HepG2 (cell line): ENCODE results near the gene IER2. TPM values are rescaled to one million over a fixed set of nuclear protein-coding genes. Genes with fewer than 3 reads are reported as not detected.
A peak's percentile ranks its signal among the peaks of the same experiment; 100 is the strongest.

ENCODE experiments used
- CREM ChIP-seq, 2 experiments: sonication (generic) in 1 of 2; formaldehyde crosslinking in 1 of 2; IDR thresholded peaks; 2 replicates each; pipeline versions ENCODE4 v1.4.0 to v1.6.1; 2016 to 2020; ENCODE audit warnings: antibody characterized with exemption in 1 of 2, mild to moderate bottlenecking in 1 of 2, missing genetic modification reagents in 1 of 2
- ISL2 ChIP-seq: sonication (generic); formaldehyde crosslinking; IDR thresholded peaks from 2 replicates; pipeline ENCODE4 v1.5.0; 2020; ENCODE audit warnings: missing genetic modification reagents
- KLF13 ChIP-seq: sonication (generic); formaldehyde crosslinking; IDR thresholded peaks from 2 replicates; pipeline ENCODE4 v1.4.0; 2020; ENCODE audit warnings: mild to moderate bottlenecking, missing genetic modification reagents
- NR1H2 ChIP-seq: sonication (generic); formaldehyde crosslinking; IDR thresholded peaks from 2 replicates; pipeline ENCODE4 v1.8.1; 2022; ENCODE audit warnings: low read depth, missing genetic modification reagents, borderline replicate concordance
- NR2F1 ChIP-seq, 2 experiments: fragments of 450-650 bp in 1 of 2; formaldehyde crosslinking in 1 of 2; IDR thresholded peaks; 2 replicates each; pipeline versions ENCODE4 v1.5.0 to v1.6.1; 2016 to 2020; ENCODE audit warnings: mild to moderate bottlenecking in 1 of 2, missing compliant biosample characterization in 1 of 2, missing genetic modification reagents in 1 of 2, moderate library complexity in 1 of 2
- PHF20 ChIP-seq: sonication (generic); formaldehyde crosslinking; IDR thresholded peaks from 2 replicates; pipeline ENCODE4 v1.5.0; 2020; ENCODE audit warnings: mild to moderate bottlenecking, missing genetic modification reagents
- SMC3 ChIP-seq: IDR thresholded peaks from 2 replicates; pipeline ENCODE4 v1.6.1; 2011; ENCODE audit warnings: low read length, improper control_type of control experiment
- TCF12 ChIP-seq, 2 experiments: fragments of 450-650 bp in 1 of 2; sonication (generic) in 1 of 2; formaldehyde crosslinking in 1 of 2; IDR thresholded peaks; 2 replicates each; pipeline versions ENCODE4 v1.6.1 to v1.8.0; 2017 to 2022; ENCODE audit warnings: antibody characterized with exemption in 1 of 2, mild to moderate bottlenecking in 1 of 2, missing genetic modification reagents in 1 of 2, moderate library complexity in 1 of 2
- TRIM24 ChIP-seq: sonication (generic); formaldehyde crosslinking; IDR thresholded peaks from 2 replicates; pipeline ENCODE4 v1.8.0; 2022; ENCODE audit warnings: mild to moderate bottlenecking, missing genetic modification reagents
- ZNF33A ChIP-seq: sonication (generic); formaldehyde crosslinking; IDR thresholded peaks from 2 replicates; pipeline ENCODE4 v1.5.1; 2020; ENCODE audit warnings: missing genetic modification reagents, mild to moderate bottlenecking, moderate library complexity, borderline replicate concordance
- ZNF547 ChIP-seq: sonication (generic); formaldehyde crosslinking; IDR thresholded peaks from 2 replicates; pipeline ENCODE4 v1.5.1; 2020; ENCODE audit warnings: mild to moderate bottlenecking, missing genetic modification reagents
- ZNF703 ChIP-seq: sonication (generic); formaldehyde crosslinking; IDR thresholded peaks from 2 replicates; pipeline ENCODE4 v1.5.1; 2020; ENCODE audit warnings: missing genetic modification reagents, mild to moderate bottlenecking, moderate library complexity, borderline replicate concordance
- ZNF746 ChIP-seq: sonication (generic); formaldehyde crosslinking; IDR thresholded peaks from 2 replicates; pipeline ENCODE4 v1.8.0; 2022; ENCODE audit warnings: mild to moderate bottlenecking, missing genetic modification reagents
- ZNF772 ChIP-seq: sonication (generic); formaldehyde crosslinking; IDR thresholded peaks from 2 replicates; pipeline ENCODE4 v1.5.0; 2020; ENCODE audit warnings: mild to moderate bottlenecking, missing genetic modification reagents
- ZNF777 ChIP-seq: sonication (generic); formaldehyde crosslinking; IDR thresholded peaks from 2 replicates; pipeline ENCODE4 v1.4.0; 2020; ENCODE audit warnings: missing genetic modification reagents
- ZNF781 ChIP-seq: sonication (generic); formaldehyde crosslinking; IDR thresholded peaks from 2 replicates; pipeline ENCODE4 v1.5.1; 2020; ENCODE audit warnings: borderline replicate concordance, mild to moderate bottlenecking, missing genetic modification reagents; ENCODE audit errors: not compliant biosample characterization
- ZNF816 ChIP-seq: sonication (generic); formaldehyde crosslinking; IDR thresholded peaks from 2 replicates; pipeline ENCODE4 v1.8.0; 2022; ENCODE audit warnings: missing genetic modification reagents, mild to moderate bottlenecking, borderline replicate concordance
- polyA plus RNA-seq, 8 experiments: library from polyadenylated mRNA; depleted of rRNA in 3 of 8; stranded (reverse) in 7 of 8; unstranded in 1 of 8; fragments of >200 nt; fragmentation: Illumina TruSeq in 4 of 8; extraction: Trizol in 4 of 8; gene quantifications; 2 replicates each; pipeline versions ENCODE4 v1.2.1 to v1.2.3, GENCODE V29; 2011 to 2016; ENCODE audit warnings: low read depth in 4 of 8, missing spikeins in 1 of 8, mixed read lengths in 1 of 8; ENCODE audit not compliant: insufficient read depth in 1 of 8
- total RNA-seq, 5 experiments: library from RNA; depleted of rRNA; stranded (reverse); fragments of >200 nt; fragmentation: Illumina TruSeq; extraction: Trizol; gene quantifications; 2 replicates each; pipeline ENCODE4 v1.2.3, GENCODE V29; 2016; ENCODE audit warnings: low read depth in 1 of 5
- TF ChIP-seq, protein P1 (sequence below): IDR thresholded peaks from 2 replicates; pipeline ENCODE4 v1.6.1; 2012; ENCODE audit warnings: low read length, improper control_type of control experiment
- TF ChIP-seq, protein P2 (sequence below): sonication (generic); formaldehyde crosslinking; IDR thresholded peaks from 2 replicates; pipeline ENCODE4 v1.9.0; 2021; ENCODE audit warnings: missing genetic modification reagents, mild to moderate bottlenecking, borderline replicate concordance
- TF ChIP-seq, protein P3 (sequence below): sonication (generic); formaldehyde crosslinking; IDR thresholded peaks from 2 replicates; pipeline ENCODE4 v1.4.0; 2020; ENCODE audit warnings: low read depth, mild to moderate bottlenecking, missing genetic modification reagents
- TF ChIP-seq, protein P4 (sequence below): conservative IDR thresholded peaks from 2 replicates; pipeline ENCODE4 v1.6.1; 2018; ENCODE audit warnings: missing genetic modification reagents

IER2 gene
- total and polyA plus RNA-seq, 2 of the 13 experiments (the other 11 are each of a cell fraction or from before 2014, with no cell fraction given), result 10.1 to 14.3 TPM

DNA sequence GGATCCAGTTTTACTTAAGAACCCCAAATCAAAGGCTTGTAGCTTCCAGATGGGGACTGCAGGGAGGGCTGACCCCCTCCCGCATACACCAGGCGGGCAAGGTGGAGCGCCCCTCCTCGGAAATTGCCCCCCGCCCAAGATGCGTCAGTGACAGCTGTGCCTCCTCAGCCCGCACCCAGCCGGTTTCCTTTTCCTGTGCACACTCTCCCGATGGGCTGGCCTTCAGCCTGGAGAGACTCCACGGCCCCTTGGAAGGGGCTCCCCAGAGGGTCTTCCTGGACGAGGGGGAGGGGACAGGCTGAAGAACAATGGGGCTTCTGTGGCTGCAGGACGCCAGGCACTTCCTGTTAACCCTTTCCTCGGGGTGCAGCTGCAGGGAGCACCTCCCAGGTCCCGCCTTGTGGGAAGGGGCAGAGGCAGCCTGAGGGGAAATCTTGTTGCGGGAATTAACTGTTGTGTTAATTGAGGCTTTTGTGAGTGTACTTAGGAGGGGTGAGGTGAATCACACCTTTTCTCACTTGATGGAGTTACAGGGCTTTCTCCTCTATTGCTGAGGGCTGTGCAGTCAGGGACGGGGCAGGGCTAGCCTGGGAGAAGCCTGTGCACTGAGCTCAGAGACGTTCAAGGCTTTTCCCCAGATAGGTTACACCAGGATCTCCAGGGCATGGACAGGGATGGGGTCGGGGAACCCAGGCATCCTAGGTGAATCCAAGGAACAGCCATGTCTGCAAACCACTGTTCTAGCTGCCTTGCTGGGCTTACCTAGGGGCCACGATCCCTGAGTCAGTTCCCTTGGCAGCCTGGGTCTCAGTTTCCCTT lies 14.3 kb downstream of the IER2 start (continued):
- TF ChIP-seq, protein P1, sequence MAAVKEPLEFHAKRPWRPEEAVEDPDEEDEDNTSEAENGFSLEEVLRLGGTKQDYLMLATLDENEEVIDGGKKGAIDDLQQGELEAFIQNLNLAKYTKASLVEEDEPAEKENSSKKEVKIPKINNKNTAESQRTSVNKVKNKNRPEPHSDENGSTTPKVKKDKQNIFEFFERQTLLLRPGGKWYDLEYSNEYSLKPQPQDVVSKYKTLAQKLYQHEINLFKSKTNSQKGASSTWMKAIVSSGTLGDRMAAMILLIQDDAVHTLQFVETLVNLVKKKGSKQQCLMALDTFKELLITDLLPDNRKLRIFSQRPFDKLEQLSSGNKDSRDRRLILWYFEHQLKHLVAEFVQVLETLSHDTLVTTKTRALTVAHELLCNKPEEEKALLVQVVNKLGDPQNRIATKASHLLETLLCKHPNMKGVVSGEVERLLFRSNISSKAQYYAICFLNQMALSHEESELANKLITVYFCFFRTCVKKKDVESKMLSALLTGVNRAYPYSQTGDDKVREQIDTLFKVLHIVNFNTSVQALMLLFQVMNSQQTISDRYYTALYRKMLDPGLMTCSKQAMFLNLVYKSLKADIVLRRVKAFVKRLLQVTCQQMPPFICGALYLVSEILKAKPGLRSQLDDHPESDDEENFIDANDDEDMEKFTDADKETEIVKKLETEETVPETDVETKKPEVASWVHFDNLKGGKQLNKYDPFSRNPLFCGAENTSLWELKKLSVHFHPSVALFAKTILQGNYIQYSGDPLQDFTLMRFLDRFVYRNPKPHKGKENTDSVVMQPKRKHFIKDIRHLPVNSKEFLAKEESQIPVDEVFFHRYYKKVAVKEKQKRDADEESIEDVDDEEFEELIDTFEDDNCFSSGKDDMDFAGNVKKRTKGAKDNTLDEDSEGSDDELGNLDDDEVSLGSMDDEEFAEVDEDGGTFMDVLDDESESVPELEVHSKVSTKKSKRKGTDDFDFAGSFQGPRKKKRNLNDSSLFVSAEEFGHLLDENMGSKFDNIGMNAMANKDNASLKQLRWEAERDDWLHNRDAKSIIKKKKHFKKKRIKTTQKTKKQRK, result no peak
- peak; percentile 67; the same call in 1 of the 2 replicates for TF ChIP-seq ZNF772
- TF ChIP-seq KLF13 (CRISPR knock-in tag), result no peak
- no peak for TF ChIP-seq TRIM24
- TF ChIP-seq ZNF777 (CRISPR knock-in tag), result peak; percentile 32; the same call in 1 of the 2 replicates
- TF ChIP-seq, protein P2, sequence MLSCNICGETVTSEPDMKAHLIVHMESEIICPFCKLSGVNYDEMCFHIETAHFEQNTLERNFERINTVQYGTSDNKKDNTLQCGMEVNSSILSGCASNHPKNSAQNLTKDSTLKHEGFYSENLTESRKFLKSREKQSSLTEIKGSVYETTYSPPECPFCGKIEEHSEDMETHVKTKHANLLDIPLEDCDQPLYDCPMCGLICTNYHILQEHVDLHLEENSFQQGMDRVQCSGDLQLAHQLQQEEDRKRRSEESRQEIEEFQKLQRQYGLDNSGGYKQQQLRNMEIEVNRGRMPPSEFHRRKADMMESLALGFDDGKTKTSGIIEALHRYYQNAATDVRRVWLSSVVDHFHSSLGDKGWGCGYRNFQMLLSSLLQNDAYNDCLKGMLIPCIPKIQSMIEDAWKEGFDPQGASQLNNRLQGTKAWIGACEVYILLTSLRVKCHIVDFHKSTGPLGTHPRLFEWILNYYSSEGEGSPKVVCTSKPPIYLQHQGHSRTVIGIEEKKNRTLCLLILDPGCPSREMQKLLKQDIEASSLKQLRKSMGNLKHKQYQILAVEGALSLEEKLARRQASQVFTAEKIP (CRISPR knock-in tag), result no peak
- TF ChIP-seq, protein P3, sequence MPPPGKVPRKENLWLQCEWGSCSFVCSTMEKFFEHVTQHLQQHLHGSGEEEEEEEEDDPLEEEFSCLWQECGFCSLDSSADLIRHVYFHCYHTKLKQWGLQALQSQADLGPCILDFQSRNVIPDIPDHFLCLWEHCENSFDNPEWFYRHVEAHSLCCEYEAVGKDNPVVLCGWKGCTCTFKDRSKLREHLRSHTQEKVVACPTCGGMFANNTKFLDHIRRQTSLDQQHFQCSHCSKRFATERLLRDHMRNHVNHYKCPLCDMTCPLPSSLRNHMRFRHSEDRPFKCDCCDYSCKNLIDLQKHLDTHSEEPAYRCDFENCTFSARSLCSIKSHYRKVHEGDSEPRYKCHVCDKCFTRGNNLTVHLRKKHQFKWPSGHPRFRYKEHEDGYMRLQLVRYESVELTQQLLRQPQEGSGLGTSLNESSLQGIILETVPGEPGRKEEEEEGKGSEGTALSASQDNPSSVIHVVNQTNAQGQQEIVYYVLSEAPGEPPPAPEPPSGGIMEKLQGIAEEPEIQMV (CRISPR knock-in tag), result no peak
- TF ChIP-seq ZNF547 (CRISPR knock-in tag), result peak; percentile 16; the same call in 1 of the 2 replicates
- TF ChIP-seq, protein P4, sequence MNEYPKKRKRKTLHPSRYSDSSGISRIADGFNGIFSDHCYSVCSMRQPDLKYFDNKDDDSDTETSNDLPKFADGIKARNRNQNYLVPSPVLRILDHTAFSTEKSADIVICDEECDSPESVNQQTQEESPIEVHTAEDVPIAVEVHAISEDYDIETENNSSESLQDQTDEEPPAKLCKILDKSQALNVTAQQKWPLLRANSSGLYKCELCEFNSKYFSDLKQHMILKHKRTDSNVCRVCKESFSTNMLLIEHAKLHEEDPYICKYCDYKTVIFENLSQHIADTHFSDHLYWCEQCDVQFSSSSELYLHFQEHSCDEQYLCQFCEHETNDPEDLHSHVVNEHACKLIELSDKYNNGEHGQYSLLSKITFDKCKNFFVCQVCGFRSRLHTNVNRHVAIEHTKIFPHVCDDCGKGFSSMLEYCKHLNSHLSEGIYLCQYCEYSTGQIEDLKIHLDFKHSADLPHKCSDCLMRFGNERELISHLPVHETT (CRISPR knock-in tag), result peak; percentile 63
- TF ChIP-seq SMC3, result no peak
- no peak for TF ChIP-seq ZNF816 (CRISPR knock-in tag)
- TF ChIP-seq PHF20 (CRISPR knock-in tag), result peak; percentile 65
- no peak for TF ChIP-seq ZNF746
- no peak for TF ChIP-seq ZNF33A (CRISPR knock-in tag)
- TF ChIP-seq TCF12 (IDR thresholded peaks at IDR 0.05), result no peak
- no peak for TF ChIP-seq TCF12 (CRISPR knock-in tag; IDR thresholded peaks at IDR 0.05)
- no peak for TF ChIP-seq NR2F1 (CRISPR knock-in tag; IDR thresholded peaks at IDR 0.05)
- peak; percentile 67 for TF ChIP-seq CREM (IDR thresholded peaks at IDR 0.05)
- no peak for TF ChIP-seq CREM (CRISPR knock-in tag; IDR thresholded peaks at IDR 0.05)
- TF ChIP-seq ZNF781, result peak; percentile 54
- TF ChIP-seq ZNF703 (CRISPR knock-in tag), result no peak
- no peak for TF ChIP-seq NR1H2 (CRISPR knock-in tag)
- peak; percentile 69; the same call in 1 of the 2 replicates for TF ChIP-seq ISL2 (CRISPR knock-in tag)
